HG03139 (cell line): ENCODE results near the gene NEDD4L.
"Not testable (repeated sequence)": the region's sequence is repeated elsewhere in the genome, so short reads cannot be mapped to it uniquely, and the experiment has no call there.

ENCODE experiments used
- ATAC-seq: cut with Tn5 transposase; IDR thresholded peaks from one replicate; pipeline ENCODE4 v1.9.1; 2021; ENCODE audit not compliant: unreplicated experiment

The NEDD4L gene

GRCh38 chr18:58362027-58362575 lies 318.1 kb downstream of the NEDD4L start:
- ATAC-seq: no peak

GRCh38 chr18:58362829-58363271 lies 318.8 kb downstream of the NEDD4L start:
- no peak for ATAC-seq

- no peak for ATAC-seq
These were observed 319.9 kb downstream of the NEDD4L start for GRCh38 chr18:58363767-58364540.

- no peak for ATAC-seq
These were observed 321.0 kb downstream of the NEDD4L start for GRCh38 chr18:58364876-58365528.

GRCh38 chr18:58367425-58368140 lies 323.6 kb downstream of the NEDD4L start:
- no peak for ATAC-seq

- ATAC-seq: no peak
These were observed 325.6 kb downstream of the NEDD4L start for GRCh38 chr18:58369616-58370015.

- no peak for ATAC-seq
These were observed 326.1 kb downstream of the NEDD4L start for GRCh38 chr18:58370038-58370580.

GRCh38 chr18:58370612-58371011 lies 326.6 kb downstream of the NEDD4L start:
- no peak for ATAC-seq

- ATAC-seq: no peak
These were observed 329.5 kb downstream of the NEDD4L start for GRCh38 chr18:58373481-58373880.

- no peak for ATAC-seq
These were observed 331.0 kb downstream of the NEDD4L start for GRCh38 chr18:58375051-58375450.

- ATAC-seq: no peak
These were observed 334.7 kb downstream of the NEDD4L start for GRCh38 chr18:58378411-58379379.

GRCh38 chr18:58379443-58379842 lies 335.4 kb downstream of the NEDD4L start:
- ATAC-seq: no peak

GRCh38 chr18:58380113-58380512 lies 336.1 kb downstream of the NEDD4L start:
- not testable (repeated sequence) for ATAC-seq

- no peak for ATAC-seq
These were observed 337.8 kb downstream of the NEDD4L start for GRCh38 chr18:58381676-58382411.

GRCh38 chr18:58382446-58382845 lies 338.4 kb downstream of the NEDD4L start:
- ATAC-seq: no peak

GRCh38 chr18:58385472-58385871 lies 341.4 kb downstream of the NEDD4L start:
- no peak for ATAC-seq

GRCh38 chr18:58386780-58387179 lies 342.8 kb downstream of the NEDD4L start:
- ATAC-seq: no peak

GRCh38 chr18:58387716-58388115 lies 343.7 kb downstream of the NEDD4L start:
- ATAC-seq: no peak

- no peak for ATAC-seq
These were observed 344.7 kb downstream of the NEDD4L start for GRCh38 chr18:58388736-58389135.
